ENCODE data around the gene SLC25A36.
"Not testable (repeated sequence)": the region's sequence is repeated elsewhere in the genome, so short reads cannot be mapped to it uniquely, and the experiment has no call there.

The SLC25A36 gene

GRCh38 chr3:140929446-140929845 is 12.2 kb upstream of the SLC25A36 start:
- no peak for DNase-seq (ENCODE audit: low read depth)
- TF ChIP-seq CTCF (IDR thresholded peaks at IDR 0.05; ENCODE audit: low read length, missing control alignments): no peak
- H3K4me3 ChIP-seq (replicated peaks; ENCODE audit: low read depth, low read length): no peak overlapping the region

GRCh38 chr3:140931016-140931454 is 10.6 kb upstream of the SLC25A36 start:
- DNase-seq (ENCODE audit: low read depth): no peak
- H3K4me3 ChIP-seq (replicated peaks; ENCODE audit: low read depth, low read length): no peak overlapping the region
- TF ChIP-seq CTCF (IDR thresholded peaks at IDR 0.05; ENCODE audit: low read length, missing control alignments): no peak

GRCh38 chr3:140931801-140932200 is 9.8 kb upstream of the SLC25A36 start:
- H3K4me3 ChIP-seq (replicated peaks; ENCODE audit: low read depth, low read length): no peak overlapping the region
- no peak for TF ChIP-seq CTCF (IDR thresholded peaks at IDR 0.05; ENCODE audit: low read length, missing control alignments)
- no peak for DNase-seq (ENCODE audit: low read depth)

- TF ChIP-seq CTCF (IDR thresholded peaks at IDR 0.05; ENCODE audit: low read length, missing control alignments): no peak
- no peak for DNase-seq (ENCODE audit: low read depth)
- no peak overlapping the region for H3K4me3 ChIP-seq (replicated peaks; ENCODE audit: low read depth, low read length)
Measured at GRCh38 chr3:140933109-140933508, 8.5 kb upstream of the SLC25A36 start.

GRCh38 chr3:140933552-140933951 is 8.1 kb upstream of the SLC25A36 start:
- no peak overlapping the region for H3K4me3 ChIP-seq (replicated peaks; ENCODE audit: low read depth, low read length)
- no peak for DNase-seq (ENCODE audit: low read depth)
- no peak for TF ChIP-seq CTCF (IDR thresholded peaks at IDR 0.05; ENCODE audit: low read length, missing control alignments)

- H3K4me3 ChIP-seq (replicated peaks; ENCODE audit: low read depth, low read length); DNase-seq (ENCODE audit: low read depth): not testable (repeated sequence)
Measured at GRCh38 chr3:140939305-140939704, 2.3 kb upstream of the SLC25A36 start.

- H3K4me3 ChIP-seq (replicated peaks; ENCODE audit: low read depth, low read length): peak overlapping the region; percentile 92
- DNase-seq (ENCODE audit: low read depth): no peak
- no peak for TF ChIP-seq CTCF (IDR thresholded peaks at IDR 0.05; ENCODE audit: low read length, missing control alignments)
Measured at GRCh38 chr3:140941090-140941433, 574 bp upstream of the SLC25A36 start.
